SK-N-SH (cell line): ENCODE results near the gene SLC26A8. TPM values are rescaled to one million over a fixed set of nuclear protein-coding genes. Genes with fewer than 3 reads are reported as not detected.

Source experiments
- polyA plus RNA-seq, 3 experiments: library from polyadenylated mRNA; depleted of rRNA; stranded (reverse); fragments of >200 nt; gene quantifications; 2 replicates each; pipeline ENCODE4 v1.2.3, GENCODE V29; 2012

SLC26A8 gene
- polyA plus RNA-seq, 1 of the 3 experiments (the other 2 are of a cell fraction), result not detected

Other genes starting within 250 kb of the SLC26A8 start
- gene CLPSL2, start 248.0 kb downstream of the SLC26A8 start, polyA plus RNA-seq (2012; rRNA removed), result not detected in 2 replicates
- gene CLPSL1, start 243.6 kb downstream of the SLC26A8 start, polyA plus RNA-seq (2012; rRNA removed), result not detected in 2 replicates
- gene CLPS, start 227.3 kb downstream of the SLC26A8 start, polyA plus RNA-seq (2012; rRNA removed), result not detected in 2 replicates
- not detected in 2 replicates for gene LHFPL5, start 219.3 kb downstream of the SLC26A8 start, polyA plus RNA-seq (2012; rRNA removed)
- 10.6 and 16.4 TPM in 2 replicates for gene SRPK1, start 103.5 kb downstream of the SLC26A8 start, polyA plus RNA-seq (2012; rRNA removed)
- 19.8 and 27.4 TPM in 2 replicates for gene MAPK14, start 3.2 kb upstream of the SLC26A8 start, polyA plus RNA-seq (2012; rRNA removed)
- 1.9 and 2.3 TPM in 2 replicates for gene MAPK13, start 105.9 kb upstream of the SLC26A8 start, polyA plus RNA-seq (2012; rRNA removed)
- 11.7 and 15.4 TPM in 2 replicates for gene BRPF3, start 172.1 kb upstream of the SLC26A8 start, polyA plus RNA-seq (2012; rRNA removed)
- gene PNPLA1, start 245.4 kb upstream of the SLC26A8 start, polyA plus RNA-seq (2012; rRNA removed), result not detected in 2 replicates